ENCODE measurements around the gene SLC35C1.

Gene SLC35C1

GRCh38 chr11:45846974-45847910 is 42.3 kb downstream of the SLC35C1 start, which contains the start of gene CRY2:
Gene CRY2 (plus strand): TSS chr11:45847475. CDS start chr11:45847491, 16 bp downstream.
- peak; percentile 97 for DNase-seq

- DNase-seq: peak; percentile 36
These were observed 43.0 kb downstream of the SLC35C1 start for GRCh38 chr11:45847911-45848316.

- no peak for DNase-seq
These were observed 43.7 kb downstream of the SLC35C1 start for GRCh38 chr11:45848654-45849081.

GRCh38 chr11:45850446-45850845 is 45.5 kb downstream of the SLC35C1 start:
- no peak for DNase-seq

GRCh38 chr11:45851228-45851627 is 46.3 kb downstream of the SLC35C1 start:
- no peak for DNase-seq

GRCh38 chr11:45852018-45852711 is 47.2 kb downstream of the SLC35C1 start:
- DNase-seq: no peak

GRCh38 chr11:45852712-45853101 is 47.8 kb downstream of the SLC35C1 start:
- no peak for DNase-seq

GRCh38 chr11:45853332-45854219 is 48.6 kb downstream of the SLC35C1 start:
- no peak for DNase-seq

- no peak for DNase-seq
These were observed 50.4 kb downstream of the SLC35C1 start for GRCh38 chr11:45855308-45855707.

- no peak for DNase-seq
These were observed 51.1 kb downstream of the SLC35C1 start for GRCh38 chr11:45856044-45856468.

GRCh38 chr11:45857961-45858474 is 53.1 kb downstream of the SLC35C1 start:
- DNase-seq: no peak

- no peak for DNase-seq
These were observed 53.9 kb downstream of the SLC35C1 start for GRCh38 chr11:45858751-45859398.

GRCh38 chr11:45859661-45860140 is 54.8 kb downstream of the SLC35C1 start:
- DNase-seq: peak; percentile 82

- DNase-seq: no peak
These were observed 55.4 kb downstream of the SLC35C1 start for GRCh38 chr11:45860348-45860747.

- no peak for DNase-seq
These were observed 56.0 kb downstream of the SLC35C1 start for GRCh38 chr11:45860764-45861510.
